Panc1 (cell line): ENCODE results near the gene SP110.

ENCODE experiments used
- POLR2AphosphoS5 ChIP-seq: IDR thresholded peaks from 2 replicates; pipeline ENCODE4 v1.6.1; 2012; ENCODE audit warnings: mild to moderate bottlenecking, low read depth, low read length, moderate library complexity
- TCF7L2 ChIP-seq: IDR thresholded peaks from 2 replicates; pipeline ENCODE4 v1.6.1; 2011; ENCODE audit warnings: mild to moderate bottlenecking, low read depth, low read length, inconsistent platforms
- TF ChIP-seq, protein P1 (sequence below): fragments of 450-650 bp; IDR thresholded peaks from 2 replicates; pipeline ENCODE4 v1.5.1; 2017; ENCODE audit warnings: mild to moderate bottlenecking
- TF ChIP-seq, protein P2 (sequence below), 2 experiments: IDR thresholded peaks; 2 replicates each; pipeline ENCODE4 v1.6.1; 2011 to 2012; ENCODE audit warnings: low read depth in 2 of 2, control low read depth in 1 of 2, low read length in 1 of 2, mild to moderate bottlenecking in 1 of 2, moderate library complexity in 1 of 2; ENCODE audit not compliant: insufficient read depth in 1 of 2

DNA sequence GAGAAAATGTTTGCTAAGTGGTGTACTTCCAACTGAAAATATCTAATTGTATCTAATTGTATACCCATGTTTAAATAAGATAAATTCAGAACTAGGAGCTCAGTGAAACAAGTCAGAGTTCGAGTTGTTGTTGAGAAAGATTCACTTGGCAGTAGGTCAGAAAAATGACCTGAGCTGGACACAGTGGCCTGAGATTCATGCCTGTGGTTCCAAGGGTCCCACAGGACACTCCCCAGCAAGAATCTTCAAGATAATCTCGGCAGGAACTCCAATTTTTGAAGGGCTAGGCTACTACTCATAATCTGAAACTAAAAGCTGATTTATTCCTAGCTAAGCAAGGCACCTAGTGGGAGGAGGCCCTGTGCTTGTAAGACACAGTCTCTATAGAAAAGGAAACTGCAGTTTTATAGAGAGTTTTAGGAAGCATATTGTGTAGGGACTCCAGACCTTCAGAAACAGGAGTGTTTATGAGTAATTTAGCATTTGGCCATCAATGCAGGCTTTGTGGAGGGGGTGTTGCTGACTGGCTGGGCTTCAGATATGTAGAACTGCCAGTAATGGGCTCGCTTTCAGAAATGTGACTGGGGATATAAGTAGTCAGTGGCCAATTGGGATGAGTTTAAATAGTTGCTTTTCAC, 48.9 kb upstream of the SP110 start:
- TF ChIP-seq, protein P1, sequence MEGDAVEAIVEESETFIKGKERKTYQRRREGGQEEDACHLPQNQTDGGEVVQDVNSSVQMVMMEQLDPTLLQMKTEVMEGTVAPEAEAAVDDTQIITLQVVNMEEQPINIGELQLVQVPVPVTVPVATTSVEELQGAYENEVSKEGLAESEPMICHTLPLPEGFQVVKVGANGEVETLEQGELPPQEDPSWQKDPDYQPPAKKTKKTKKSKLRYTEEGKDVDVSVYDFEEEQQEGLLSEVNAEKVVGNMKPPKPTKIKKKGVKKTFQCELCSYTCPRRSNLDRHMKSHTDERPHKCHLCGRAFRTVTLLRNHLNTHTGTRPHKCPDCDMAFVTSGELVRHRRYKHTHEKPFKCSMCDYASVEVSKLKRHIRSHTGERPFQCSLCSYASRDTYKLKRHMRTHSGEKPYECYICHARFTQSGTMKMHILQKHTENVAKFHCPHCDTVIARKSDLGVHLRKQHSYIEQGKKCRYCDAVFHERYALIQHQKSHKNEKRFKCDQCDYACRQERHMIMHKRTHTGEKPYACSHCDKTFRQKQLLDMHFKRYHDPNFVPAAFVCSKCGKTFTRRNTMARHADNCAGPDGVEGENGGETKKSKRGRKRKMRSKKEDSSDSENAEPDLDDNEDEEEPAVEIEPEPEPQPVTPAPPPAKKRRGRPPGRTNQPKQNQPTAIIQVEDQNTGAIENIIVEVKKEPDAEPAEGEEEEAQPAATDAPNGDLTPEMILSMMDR = no peak
- no peak for TF ChIP-seq POLR2AphosphoS5
- TF ChIP-seq TCF7L2 = no peak
- TF ChIP-seq, protein P2, sequence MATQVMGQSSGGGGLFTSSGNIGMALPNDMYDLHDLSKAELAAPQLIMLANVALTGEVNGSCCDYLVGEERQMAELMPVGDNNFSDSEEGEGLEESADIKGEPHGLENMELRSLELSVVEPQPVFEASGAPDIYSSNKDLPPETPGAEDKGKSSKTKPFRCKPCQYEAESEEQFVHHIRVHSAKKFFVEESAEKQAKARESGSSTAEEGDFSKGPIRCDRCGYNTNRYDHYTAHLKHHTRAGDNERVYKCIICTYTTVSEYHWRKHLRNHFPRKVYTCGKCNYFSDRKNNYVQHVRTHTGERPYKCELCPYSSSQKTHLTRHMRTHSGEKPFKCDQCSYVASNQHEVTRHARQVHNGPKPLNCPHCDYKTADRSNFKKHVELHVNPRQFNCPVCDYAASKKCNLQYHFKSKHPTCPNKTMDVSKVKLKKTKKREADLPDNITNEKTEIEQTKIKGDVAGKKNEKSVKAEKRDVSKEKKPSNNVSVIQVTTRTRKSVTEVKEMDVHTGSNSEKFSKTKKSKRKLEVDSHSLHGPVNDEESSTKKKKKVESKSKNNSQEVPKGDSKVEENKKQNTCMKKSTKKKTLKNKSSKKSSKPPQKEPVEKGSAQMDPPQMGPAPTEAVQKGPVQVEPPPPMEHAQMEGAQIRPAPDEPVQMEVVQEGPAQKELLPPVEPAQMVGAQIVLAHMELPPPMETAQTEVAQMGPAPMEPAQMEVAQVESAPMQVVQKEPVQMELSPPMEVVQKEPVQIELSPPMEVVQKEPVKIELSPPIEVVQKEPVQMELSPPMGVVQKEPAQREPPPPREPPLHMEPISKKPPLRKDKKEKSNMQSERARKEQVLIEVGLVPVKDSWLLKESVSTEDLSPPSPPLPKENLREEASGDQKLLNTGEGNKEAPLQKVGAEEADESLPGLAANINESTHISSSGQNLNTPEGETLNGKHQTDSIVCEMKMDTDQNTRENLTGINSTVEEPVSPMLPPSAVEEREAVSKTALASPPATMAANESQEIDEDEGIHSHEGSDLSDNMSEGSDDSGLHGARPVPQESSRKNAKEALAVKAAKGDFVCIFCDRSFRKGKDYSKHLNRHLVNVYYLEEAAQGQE (IDR thresholded peaks at IDR 0.05; ENCODE audit: insufficient read depth in 1 of 2, low read depth in 2 of 2, low read length in 1 of 2) = no peak
